ENCODE data around the gene NPIPB9.
"Not testable (repeated sequence)": the region's sequence is repeated elsewhere in the genome, so short reads cannot be mapped to it uniquely, and the experiment has no call there.

DNA sequence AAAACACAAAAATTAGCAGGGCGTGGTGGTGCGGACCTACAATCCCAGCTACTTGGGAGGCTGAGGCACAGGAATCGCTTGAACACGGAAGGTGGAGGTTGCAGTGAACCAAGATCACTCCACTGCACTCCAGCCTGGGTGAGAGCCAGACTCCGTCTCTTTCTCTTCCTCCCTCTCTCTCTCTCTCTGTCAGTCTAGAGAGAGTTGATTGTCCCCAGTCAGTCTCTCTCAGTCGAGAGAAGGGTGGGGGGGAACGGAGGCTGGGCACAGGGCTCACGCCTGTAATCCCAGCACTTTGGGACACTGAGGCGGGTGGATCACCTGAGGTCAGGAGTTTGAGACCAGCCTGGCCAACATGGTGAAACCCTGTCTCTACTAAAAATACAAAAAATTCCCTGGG, 10.3 kb upstream of the NPIPB9 start:
- TF ChIP-seq CTCF (IDR thresholded peaks at IDR 0.05; ENCODE audit: poor library complexity); EZH2phosphoT487 (IDR thresholded peaks at IDR 0.05; ENCODE audit: low read depth, severe bottlenecking, unreplicated experiment); EZH2 (IDR thresholded peaks at IDR 0.05; ENCODE audit: borderline replicate concordance): not testable (repeated sequence)
